CD4-positive, alpha-beta T cell treated with Interleukin-10 for 1 hour (primary cell): Measurements from ENCODE around the gene MYH14.
"Not testable (repeated sequence)": the region's sequence is repeated elsewhere in the genome, so short reads cannot be mapped to it uniquely, and the experiment has no call there.

Experiments
- DNase-seq: peaks from one replicate; pipeline ENCODE4 v3.0.0-alpha.2; 2020

Gene MYH14

DNA sequence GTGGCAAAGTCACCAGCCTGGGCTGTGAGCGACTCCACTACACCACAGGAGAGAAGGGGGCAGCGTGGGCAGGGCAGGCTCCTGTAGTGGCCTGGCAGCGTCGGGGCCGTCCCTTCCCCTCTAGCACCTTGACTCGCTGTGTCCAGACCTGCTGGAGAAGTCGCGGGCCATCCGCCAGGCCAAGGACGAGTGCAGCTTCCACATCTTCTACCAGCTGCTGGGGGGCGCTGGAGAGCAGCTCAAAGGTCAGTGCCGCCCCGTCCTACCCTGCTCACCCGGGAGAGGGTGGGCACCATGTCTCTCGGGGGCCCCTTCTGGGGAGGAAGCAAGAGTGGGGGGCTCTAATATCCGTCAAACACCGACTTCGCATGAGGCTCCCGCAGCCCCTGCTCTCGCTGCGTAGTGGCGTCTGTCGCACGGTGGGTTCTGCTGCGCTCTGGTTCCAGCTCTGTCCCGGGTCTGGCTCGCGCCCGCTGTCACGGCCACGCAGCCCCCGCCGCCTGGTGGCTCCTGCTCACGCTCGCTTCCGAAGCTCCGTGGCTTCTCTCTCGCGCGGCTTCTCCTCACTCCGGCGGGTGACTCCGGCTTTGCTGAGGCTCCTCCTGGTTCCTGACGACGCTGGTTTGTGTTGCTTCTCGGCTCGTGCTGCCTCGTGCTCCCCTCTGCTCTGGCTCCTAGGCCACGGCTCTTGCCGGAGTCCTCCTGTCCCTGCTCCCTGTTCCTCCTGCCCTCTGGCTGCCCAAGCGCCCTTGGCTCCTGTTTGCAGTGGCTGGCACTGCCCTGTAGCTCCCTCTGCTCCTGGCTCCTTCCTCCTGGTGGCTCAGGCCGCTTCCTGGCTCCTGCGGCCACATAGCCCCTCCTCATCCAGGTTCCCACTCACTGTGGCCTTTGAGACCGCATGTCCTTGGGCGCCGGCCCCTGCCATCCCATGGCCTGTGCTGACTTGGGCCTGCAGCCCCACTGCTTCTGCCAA, 27.2 kb downstream of the MYH14 start:
- no peak for DNase-seq

DNA sequence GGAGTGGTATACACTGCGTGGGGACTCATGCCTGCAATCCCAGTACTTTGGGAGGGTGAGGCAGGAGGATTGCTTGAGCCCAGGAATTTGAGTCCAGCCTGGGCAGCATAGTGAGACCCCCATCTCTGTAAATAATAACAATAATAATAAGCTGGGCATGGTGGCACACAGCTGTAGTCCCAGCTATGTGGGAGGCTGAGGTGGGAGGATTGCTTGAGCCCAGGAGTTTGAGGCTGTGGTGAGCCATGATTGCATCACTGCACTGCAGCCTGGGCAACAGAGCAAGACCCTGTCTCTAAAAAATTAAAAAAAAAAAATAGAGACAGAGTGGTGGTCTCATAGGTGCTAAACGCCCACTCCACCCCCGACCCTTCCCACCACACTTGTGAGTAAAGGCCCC, 28.0 kb downstream of the MYH14 start:
- not testable (repeated sequence) for DNase-seq

DNA sequence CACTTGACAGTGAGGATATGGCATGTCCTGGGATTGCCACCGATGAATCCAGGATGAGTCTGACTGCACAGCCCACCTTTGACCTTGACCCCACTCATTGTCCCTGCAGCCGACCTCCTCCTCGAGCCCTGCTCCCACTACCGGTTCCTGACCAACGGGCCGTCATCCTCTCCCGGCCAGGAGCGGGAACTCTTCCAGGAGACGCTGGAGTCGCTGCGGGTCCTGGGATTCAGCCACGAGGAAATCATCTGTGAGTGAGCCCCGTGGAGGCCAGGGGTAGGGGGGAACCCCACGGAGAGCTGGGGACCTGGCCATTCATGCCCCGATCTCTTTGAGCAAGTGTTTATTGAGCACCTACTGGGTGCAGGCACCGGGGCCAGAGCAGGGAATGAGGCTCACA, 28.4 kb downstream of the MYH14 start:
- no peak for DNase-seq

DNA sequence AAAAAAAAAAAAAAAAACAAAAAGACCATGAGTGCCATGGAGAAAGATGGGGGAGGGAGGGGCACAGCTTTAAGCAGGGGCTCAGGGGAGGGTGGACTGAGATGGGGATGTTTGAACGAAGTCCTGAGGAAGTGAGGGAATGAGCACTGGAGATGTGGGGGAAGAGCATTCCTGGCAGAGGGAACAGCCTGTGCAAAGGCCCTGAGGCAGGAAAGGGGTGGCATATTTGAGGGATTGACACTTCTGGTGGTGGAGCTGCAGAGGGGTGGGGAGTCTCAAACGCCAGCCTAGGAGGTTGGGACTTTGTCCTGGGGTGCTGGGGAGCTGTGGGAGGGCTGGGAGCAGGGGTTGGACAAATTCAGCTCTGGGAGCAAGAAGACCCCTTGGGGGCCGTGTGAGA, 29.2 kb downstream of the MYH14 start:
- no peak for DNase-seq

DNA sequence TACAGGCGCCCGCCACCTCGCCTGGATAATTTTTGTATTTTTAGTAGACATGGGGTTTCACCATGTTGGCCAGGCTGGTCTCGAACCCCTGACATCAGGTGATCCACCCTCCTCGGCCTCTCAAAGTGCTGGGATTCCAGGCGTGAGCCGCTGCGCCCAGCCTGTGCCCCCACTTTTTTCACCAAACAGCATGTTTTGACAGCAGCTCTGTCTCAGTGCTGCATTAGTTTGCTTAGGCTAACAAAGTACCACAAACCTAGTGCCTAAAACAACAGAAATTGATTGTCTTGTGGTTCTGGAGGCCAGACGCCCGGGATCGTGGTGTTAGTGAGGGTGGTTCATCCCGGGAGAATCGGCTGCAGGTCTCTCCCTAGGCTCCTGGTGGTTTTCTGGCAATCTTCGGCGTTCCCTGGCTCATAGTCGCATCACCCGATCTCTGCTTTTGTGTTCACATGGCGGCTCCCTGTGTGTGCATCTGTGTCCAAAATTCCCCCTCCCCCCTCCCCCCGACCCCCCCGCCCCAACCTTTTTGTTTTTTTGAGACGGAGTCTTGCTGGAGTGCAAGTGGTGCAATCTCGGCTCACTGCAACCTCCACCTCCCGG, 30.0 kb downstream of the MYH14 start:
- no peak for DNase-seq

DNA sequence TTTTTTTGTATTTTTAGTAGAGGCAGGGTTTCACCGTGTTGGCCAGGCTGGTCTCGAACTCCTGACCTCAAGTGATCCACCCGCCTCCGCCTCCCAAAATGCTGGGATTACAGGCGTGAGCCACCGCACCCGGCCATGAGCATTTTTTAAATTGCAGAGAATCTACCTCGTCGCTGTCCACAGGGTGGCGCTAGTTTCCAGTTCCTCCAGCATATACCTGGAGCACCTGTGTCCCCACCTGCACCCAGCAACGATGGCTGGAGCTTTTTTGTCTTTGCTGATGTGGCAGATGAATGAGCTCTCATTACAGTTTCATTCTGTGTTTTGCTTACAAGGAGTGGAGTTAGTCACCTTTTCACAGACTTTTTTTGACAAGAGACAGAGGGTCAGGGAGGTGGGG, 34.1 kb downstream of the MYH14 start:
- DNase-seq, result not testable (repeated sequence)

DNA sequence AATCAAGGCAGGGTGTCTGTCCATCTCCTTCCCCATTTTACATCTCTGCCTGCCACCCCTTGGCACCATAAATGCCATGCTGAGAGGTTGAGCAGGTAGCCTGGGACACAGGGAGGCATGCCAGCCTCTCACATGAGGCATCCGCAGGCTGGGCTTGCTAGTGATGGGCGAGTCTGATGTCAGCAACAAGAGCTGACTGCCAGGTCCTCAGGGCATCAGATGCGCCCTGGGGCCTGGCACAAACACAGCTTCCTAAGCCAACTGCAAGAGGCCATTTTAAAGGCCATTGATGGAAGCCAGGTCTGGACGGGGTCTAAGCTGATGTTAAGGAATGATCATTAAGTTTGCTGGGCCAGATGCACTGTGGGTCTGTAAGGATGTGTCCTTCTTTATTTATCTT, 34.6 kb downstream of the MYH14 start:
- no peak for DNase-seq

DNA sequence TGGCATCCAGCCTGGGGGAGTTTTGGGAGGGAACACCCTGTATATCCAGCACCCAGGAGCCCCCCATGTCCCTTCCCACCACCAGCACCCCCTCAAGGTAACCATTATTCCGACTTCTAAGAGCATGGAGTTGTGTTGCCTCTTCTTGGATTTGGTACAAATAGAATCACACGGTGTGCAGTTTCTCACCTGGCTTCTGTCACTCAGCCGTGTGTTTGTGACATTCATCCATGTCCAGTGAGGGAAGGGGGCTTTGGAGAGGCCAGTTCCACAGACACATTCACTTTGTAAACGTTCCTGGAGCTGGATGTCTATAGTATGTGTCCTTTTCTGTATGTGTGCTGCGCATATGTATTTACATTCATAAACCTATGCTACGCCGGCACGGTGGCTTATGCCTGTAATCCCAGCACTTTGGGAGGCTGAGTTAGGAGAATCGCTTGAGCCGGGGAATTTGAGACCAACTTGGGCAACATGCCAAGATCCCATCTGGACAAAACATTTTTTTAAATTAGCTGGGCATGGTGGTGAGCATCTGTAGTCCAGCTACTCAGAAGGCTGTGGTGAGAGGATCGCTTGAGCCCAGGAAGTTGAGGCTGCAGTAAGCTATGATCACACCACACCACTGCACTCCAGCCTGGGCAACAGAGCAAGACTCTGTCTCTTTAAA, 36.6 kb downstream of the MYH14 start:
- no peak for DNase-seq

DNA sequence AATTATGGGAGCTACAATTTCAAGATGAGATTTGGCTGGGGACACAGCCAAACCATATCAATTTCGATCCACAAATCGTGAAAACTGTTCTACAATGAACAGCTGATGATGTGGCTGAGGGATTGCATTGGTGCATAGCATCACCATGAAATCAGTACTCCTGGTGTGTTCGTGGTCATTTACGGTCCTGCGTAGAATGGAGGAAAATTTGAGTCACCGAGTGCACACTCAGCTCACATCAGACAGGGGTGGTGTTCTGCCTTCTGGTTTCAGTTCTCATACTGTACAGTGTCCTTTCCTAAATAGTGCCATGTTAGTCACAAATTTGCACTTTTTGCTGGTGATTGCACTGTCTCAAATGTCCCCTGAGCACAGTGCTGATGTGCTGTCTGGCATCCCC, 39.2 kb downstream of the MYH14 start:
- DNase-seq, result no peak

DNA sequence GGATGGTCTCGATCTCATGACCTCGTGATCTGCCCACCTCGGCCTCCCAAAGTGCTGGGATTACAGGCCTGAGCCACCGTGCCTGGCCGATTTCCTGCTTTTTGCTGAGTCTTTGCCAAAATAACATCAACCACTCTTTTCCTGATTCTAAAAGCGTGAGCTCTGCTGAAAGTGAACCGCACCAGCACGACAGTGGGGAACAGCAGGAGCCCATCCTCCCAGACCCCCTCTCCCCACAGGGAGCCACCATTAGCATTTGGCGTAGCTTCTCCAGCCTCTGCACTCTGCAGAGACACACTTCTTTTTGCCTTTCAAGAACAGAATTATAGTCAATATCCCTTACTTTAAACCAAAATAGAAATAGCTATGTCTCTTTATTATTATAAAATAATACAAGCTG, 41.3 kb downstream of the MYH14 start:
- no peak for DNase-seq

DNA sequence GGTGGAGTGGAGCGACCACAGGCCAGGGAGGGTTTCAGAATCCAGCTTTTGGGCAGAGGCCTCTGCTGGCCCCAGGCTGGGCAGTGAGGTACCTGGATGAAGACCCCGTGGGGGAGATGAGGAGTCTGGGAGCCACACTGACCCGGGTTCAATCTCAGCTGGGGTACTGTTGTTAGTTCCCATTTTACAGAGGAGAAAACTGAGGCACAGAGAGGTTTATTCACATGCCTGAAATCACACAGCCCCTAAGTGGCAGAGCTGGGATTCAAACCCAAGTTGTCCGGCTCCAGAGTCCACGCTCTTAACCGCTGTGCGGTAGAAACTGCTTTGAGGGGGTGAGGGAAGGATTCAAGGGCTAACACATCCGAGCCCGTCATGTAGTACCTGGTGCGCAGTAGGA, 45.0 kb downstream of the MYH14 start:
- no peak for DNase-seq

DNA sequence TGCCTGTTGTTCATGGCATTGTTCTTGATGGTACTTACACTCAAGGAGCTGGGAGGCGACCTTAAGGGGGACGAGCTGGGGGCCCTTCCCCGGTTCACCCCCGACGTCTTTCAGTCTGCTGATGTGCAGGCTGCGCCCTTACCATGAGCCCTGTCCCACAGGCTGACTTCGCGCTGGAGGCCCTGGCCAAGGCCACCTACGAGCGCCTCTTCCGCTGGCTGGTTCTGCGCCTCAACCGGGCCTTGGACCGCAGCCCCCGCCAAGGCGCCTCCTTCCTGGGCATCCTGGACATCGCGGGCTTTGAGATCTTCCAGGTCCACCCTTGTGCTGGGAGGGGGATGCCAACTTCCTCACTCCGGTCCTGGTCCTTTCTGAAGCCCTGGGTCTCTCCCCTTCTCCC, 45.4 kb downstream of the MYH14 start:
- no peak for DNase-seq

DNA sequence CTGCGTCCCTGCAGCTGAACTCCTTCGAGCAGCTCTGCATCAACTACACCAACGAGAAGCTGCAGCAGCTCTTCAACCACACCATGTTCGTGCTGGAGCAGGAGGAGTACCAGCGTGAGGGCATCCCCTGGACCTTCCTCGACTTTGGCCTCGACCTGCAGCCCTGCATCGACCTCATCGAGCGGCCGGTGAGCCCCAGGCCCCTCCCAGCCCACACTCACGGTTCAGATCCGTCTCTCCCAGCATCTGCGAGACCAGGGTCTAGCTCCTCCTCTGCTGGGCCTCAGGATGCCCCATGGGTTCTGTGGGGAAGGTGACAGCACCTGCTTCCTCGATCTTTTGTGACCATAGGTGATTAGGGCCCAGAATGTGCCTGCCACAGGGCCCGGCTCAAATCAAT, 46.2 kb downstream of the MYH14 start:
- DNase-seq, result no peak

DNA sequence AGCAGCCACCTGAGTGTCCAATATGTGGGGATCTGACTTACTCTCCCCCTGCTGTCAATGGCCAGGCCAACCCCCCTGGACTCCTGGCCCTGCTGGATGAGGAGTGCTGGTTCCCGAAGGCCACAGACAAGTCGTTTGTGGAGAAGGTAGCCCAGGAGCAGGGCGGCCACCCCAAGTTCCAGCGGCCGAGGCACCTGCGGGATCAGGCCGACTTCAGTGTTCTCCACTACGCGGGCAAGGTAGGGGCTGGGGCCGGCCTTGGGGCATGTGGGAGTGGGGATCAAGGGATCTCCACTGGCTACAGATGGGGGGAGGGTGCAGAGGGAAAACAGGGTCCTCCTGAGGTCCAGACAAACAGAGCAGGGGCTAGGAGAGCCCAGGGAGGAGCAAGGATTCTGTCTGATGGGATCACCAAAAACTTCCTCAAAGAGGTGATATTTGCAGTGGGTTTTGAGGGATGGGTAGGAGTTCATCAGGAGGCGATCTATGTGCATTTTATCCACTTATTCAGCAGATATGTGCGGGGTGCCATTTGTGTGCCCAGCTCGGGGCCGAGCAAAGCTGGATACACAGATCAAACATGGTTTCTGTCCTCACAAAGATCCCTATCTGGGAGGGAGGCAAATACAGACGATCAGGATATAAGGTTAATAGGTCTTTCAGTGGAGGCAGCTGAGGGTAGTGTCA, 47.2 kb downstream of the MYH14 start:
- DNase-seq, result no peak

DNA sequence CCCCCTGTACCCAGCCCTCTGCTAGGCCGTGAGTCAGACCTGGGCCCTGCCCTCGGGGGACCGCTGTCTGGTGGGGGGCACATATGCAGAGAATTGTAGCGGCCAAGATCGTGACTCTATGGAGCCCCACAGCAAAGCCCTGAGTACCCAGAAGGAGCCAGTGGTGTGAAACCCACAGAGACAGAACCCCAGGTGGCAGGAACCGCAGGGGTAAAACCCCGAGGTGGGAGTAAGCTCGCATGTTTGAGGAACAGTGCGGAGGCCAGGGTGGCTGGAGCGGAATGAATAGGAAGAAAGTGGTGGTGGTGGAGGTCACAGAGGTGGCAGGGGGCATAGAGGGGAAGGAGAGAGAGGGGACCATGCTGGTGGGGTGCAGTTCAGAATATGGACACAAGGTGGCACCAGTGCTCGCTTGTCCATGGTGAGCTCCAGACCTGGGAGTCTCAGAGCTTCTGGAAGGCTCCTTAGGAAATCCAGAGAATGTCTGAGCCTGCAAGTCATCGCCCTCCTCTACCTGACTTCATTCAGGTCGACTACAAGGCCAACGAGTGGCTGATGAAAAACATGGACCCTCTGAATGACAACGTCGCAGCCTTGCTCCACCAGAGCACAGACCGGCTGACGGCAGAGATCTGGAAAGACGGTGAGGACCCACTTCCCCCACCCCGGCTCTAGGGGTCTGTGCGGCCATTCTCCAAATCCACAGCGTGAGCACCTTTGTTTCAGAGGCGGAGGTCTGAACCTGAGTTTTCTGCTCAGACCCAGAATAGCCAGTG, 48.9 kb downstream of the MYH14 start:
- peak; percentile 16 for DNase-seq

DNA sequence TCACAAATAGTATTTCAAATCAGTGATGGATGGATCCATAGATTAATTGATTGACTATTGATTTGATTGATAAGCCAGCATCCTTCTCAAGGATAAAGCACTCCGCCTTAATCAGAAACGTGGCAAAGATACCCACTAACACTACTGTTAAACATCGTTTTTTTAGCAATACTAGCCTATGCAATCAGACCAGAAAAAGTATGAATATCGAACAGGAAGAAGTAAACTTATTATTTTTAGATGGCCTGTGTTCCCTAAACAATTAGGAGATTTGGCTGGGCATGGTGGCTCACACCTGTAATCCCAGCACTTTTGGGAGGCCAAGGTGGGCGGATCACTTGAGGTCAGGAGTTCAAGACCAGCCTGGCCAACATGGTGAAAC, 49.5 kb downstream of the MYH14 start:
- DNase-seq, result no peak

DNA sequence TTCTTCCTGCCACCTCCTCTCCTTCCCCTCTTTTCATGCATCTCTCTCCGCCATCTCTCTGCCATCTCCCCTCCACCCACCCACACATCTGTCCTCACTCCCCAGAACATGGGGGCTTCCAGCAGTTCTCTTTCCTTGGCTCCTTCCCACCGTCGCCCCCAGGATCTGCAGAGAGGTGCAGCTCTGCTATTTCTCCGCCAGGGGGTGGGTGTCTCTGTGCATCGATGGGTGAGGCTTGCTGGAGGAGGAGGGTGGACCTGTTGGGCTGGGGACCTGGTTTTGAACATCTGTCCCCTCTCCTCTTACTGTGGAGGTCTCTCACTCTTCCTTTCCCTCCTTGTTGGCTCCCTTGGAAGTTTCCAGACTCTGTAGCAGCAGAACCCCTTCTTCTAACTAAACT, 51.7 kb downstream of the MYH14 start:
- DNase-seq, result no peak

DNA sequence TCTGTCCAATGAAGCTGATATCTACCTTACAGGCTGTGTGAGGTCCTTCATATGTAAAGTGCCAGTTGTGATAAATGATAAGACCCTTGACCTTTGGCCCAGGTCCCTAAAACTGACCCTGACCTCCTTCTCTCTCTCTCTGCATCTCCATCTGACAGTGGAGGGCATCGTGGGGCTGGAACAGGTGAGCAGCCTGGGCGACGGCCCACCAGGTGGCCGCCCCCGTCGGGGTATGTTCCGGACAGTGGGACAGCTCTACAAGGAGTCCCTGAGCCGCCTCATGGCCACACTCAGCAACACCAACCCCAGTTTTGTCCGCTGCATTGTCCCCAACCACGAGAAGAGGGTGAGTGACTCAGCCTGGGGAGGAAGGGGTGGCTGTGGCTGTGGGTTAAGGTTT, 53.7 kb downstream of the MYH14 start:
- no peak for DNase-seq

DNA sequence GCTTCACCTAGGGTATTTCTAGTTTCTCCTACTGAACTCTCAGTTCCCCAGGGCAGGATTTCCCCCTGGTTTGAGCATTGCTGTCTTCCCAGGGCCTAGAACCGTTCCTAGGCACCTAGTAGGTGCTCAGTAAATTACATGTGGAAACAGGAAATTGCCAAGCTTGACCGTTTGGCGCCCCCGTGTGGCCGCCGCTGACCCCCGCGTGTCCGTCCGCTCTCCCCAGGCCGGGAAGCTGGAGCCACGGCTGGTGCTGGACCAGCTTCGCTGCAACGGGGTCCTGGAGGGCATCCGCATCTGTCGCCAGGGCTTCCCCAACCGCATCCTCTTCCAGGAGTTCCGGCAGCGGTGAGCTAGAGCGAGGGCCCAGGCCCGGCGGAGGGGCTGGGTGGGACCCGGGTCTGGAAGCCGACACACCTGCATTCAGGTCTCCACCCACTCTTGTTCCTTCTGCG, 55.5 kb downstream of the MYH14 start:
- no peak for DNase-seq

DNA sequence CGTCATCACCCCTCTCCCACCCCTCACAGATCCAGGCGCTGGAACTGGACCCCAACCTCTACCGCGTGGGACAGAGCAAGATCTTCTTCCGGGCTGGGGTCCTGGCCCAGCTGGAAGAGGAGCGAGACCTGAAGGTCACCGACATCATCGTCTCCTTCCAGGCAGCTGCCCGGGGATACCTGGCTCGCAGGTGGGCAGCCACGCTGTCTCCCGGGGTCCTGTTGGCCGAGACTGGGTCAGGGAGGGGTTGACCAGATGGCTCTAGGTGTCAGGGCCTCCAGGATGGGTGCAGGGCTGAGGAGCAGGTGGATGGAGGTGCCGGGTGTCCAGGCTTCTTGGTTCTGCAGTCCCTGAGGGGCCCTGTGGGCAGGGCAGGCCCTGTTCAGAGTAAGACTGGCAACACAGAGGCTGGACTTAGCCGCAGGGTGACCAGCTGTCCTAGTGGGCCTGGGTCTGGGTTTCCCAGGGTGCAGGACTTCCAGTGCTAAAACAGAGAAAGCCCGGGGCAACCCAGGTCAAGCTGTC, 58.1 kb downstream of the MYH14 start:
- DNase-seq, result no peak

DNA sequence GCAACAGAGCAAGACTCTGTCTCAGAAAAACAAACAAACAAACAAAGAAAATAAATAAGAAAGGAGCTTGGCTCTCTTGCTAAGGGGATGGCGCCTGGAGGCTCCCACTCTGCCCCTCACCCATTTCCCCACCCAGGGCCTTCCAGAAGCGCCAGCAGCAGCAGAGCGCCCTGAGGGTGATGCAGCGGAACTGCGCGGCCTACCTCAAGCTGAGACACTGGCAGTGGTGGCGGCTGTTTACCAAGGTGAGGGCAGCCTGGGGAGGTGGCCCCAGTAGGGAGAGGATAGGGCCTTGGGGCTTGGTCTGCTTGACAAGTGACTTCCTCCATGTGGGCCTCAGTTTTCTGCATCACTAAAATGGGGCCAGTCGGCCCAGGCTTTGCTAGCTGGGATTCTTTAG, 59.8 kb downstream of the MYH14 start:
- no peak for DNase-seq

DNA sequence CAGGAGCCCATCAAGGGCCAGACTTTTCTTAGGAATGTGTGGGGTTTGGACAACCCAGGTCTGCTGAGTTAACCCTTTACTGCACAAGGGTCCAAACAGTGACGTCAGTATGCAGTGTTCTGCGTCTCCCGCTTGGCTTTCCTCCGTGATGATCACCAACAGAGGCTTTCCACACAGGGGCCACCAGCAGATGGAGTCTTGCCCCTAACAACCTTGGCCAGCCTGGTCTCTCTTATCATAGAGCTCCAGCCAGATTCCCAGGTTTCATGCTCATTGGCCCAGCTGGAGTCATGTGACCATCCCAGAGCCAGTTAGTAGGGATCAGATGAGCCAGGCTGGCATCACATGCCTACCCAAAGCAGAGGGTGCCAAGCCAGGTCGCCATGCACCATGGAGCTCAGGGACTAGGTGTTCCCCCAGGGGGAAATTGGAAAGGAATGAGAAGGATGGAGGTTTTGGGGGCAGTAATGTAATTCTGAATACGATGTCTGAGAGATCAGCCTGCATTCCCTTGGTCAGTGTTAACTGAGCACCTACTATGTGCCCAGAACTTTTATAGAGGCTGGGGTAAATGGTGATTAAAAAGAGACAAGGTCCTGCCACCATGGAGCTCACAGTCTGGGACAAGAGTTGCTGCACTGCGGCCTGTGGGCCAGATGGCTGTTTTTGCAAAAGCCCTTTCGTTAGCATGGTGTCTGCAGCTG, 61.2 kb downstream of the MYH14 start:
- no peak for DNase-seq
